ENCODE results near the gene ECI2. TPM values are rescaled to one million over a fixed set of nuclear protein-coding genes. Genes with fewer than 3 reads are reported as not detected.
A peak's percentile ranks its signal among the peaks of the same experiment; 100 is the strongest.

Gene ECI2
- total and polyA plus RNA-seq, 2 of the 13 experiments (the other 11 are each of a cell fraction or from before 2014, with no cell fraction given): 78.5 to 228 TPM

GRCh38 chr6:4180652-4181255 lies 45.4 kb upstream of the ECI2 start:
- peak; percentile 36 for DNase-seq (ENCODE audit: low spot score)
- no peak for FAIRE-seq
- Histone ChIP-seq H3K9me3 (ENCODE audit: low read length) (no peaks in the 10 kb centered on the region), H3K9ac (ENCODE audit: insufficient read depth, low read depth, low read length) (no peak overlapping the region), H3K4me3 (replicated peaks in 1 of 3; ENCODE audit: insufficient read depth in 1 of 3, low read depth in 2 of 3, low read length in 3 of 3) (no peak overlapping the region), H4K20me1 (ENCODE audit: insufficient read depth, low read length) (no peaks in the 10 kb centered on the region), H3K4me1 (ENCODE audit: insufficient read depth, low read length) (no peaks in the 10 kb centered on the region), H3K4me2 (ENCODE audit: low read depth, low read length) (no peak overlapping the region), H3K27ac (ENCODE audit: extremely low read length, insufficient read depth, low read length) (no peak overlapping the region), H3K27me3 (ENCODE audit: control insufficient read depth in 1 of 2, insufficient read depth in 2 of 2, low read length in 2 of 2) (peaks cover 0 to 14% of the 10 kb centered on the region in 2 experiments; a peak in 3 of 5 replicates), H2AFZ (ENCODE audit: low read length) (no peak overlapping the region), H3K36me3 (replicated peaks in 1 of 2; ENCODE audit: control insufficient read depth in 1 of 2, insufficient read depth in 2 of 2, low read length in 2 of 2) (no peaks in the 10 kb centered on the region), H3K79me2 (ENCODE audit: insufficient read depth, low read length) (no peaks in the 10 kb centered on the region)
- CTCF ChIA-PET (ENCODE audit: low intra/inter-chr PET ratio, low total read pairs): no interaction called here
- TF ChIP-seq PTBP1 (IDR thresholded peaks at IDR 0.05; ENCODE audit: low read depth, low read length, poor library complexity, severe bottlenecking) (no peak), PAX8 (CRISPR knock-in tag; IDR thresholded peaks at IDR 0.05; ENCODE audit: borderline replicate concordance) (no peak), ZNF768 (CRISPR knock-in tag; IDR thresholded peaks at IDR 0.05) (no peak), TEF (CRISPR knock-in tag; IDR thresholded peaks at IDR 0.05) (no peak), ZNF317 (CRISPR knock-in tag; IDR thresholded peaks at IDR 0.05) (no peak), ATF3 (CRISPR knock-in tag; IDR thresholded peaks at IDR 0.05) (no peak), PBX2 (CRISPR knock-in tag; IDR thresholded peaks at IDR 0.05) (peak; percentile 87), ZNF24 (IDR thresholded peaks at IDR 0.05) (no peak), SP2 (CRISPR knock-in tag; IDR thresholded peaks at IDR 0.05) (peak; percentile 82), NFYC (CRISPR knock-in tag; IDR thresholded peaks at IDR 0.05) (peak; percentile 83), STAG1 (CRISPR knock-in tag; IDR thresholded peaks at IDR 0.05) (no peak), TFDP1 (CRISPR knock-in tag; IDR thresholded peaks at IDR 0.05; ENCODE audit: borderline replicate concordance) (no peak), NFYB (CRISPR knock-in tag; IDR thresholded peaks at IDR 0.05) (peak; percentile 87)
- TF ChIP-seq, protein P1, sequence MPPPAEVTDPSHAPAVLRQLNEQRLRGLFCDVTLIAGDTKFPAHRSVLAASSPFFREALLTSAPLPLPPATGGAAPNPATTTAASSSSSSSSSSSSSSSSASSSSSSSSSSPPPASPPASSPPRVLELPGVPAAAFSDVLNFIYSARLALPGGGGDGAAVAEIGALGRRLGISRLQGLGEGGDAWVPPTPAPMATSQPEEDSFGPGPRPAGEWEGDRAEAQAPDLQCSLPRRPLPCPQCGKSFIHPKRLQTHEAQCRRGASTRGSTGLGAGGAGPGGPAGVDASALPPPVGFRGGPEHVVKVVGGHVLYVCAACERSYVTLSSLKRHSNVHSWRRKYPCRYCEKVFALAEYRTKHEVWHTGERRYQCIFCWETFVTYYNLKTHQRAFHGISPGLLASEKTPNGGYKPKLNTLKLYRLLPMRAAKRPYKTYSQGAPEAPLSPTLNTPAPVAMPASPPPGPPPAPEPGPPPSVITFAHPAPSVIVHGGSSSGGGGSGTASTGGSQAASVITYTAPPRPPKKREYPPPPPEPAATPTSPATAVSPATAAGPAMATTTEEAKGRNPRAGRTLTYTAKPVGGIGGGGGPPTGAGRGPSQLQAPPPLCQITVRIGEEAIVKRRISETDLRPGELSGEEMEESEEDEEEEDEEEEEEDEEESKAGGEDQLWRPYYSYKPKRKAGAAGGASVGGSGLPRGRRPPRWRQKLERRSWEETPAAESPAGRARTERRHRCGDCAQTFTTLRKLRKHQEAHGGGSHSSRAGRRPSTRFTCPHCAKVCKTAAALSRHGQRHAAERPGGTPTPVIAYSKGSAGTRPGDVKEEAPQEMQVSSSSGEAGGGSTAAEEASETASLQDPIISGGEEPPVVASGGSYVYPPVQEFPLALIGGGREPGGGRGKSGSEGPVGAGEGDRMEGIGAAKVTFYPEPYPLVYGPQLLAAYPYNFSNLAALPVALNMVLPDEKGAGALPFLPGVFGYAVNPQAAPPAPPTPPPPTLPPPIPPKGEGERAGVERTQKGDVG (CRISPR knock-in tag; IDR thresholded peaks at IDR 0.05; ENCODE audit: borderline replicate concordance): no peak
- BruUV-seq (replicated peaks): no TSS peak
- intact Hi-C loops (cut with micrococcal nuclease; ENCODE audit: unreplicated experiment): loop anchor here (5.0 kb wide), 1 partner anchor 993 kb away; no protein-coding TSS in a partner anchor
- in situ Hi-C loops (cut with HindIII; ENCODE audit: extremely low pct_ligation_motif_present, low pct_unique_long_range_greater_than_20kb): no loop called here
- POLR2A ChIA-PET: no interaction called here
- WGBS (ENCODE audit: low lambda C conversion rate): 34% methylated on average over 8 of the region's 9 CpGs
- peak; percentile 61 for ATAC-seq

All from HepG2 (cell line).